ENCODE data around the gene CCL19. TPM values are rescaled to one million over a fixed set of nuclear protein-coding genes. Genes with fewer than 3 reads are reported as not detected.

Gene CCL19
- total and polyA plus RNA-seq, 5 donors: 0.66 to 9.2 (median 5.7) TPM

DNA sequence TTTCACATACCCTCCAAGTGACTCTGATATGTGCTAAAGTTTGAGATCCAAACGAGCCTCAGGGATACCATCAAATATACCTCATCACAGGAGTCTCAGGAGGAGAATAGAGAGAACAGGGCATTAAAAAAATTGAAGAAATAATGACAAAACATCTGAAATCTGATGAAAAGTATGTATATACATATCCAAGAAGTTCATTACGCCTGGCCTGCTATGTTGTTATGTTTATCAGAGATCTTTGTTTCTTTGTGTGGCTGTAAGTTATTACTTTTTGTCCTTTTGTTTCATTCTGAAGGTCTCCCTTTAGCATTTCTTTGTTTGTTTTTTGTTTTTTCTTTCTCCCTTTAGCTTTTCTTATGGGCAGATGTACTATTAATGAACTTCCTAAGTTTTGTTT, 2.5 kb upstream of the CCL19 start:
- DNase-seq (no peak), ATAC-seq (no peak)
- no peaks in the 10 kb centered on the region for H3K27me3 ChIP-seq (ENCODE audit: control insufficient read depth, insufficient read depth)
- WGBS: 75% methylated on average over 2 of the region's 2 CpGs
- intact Hi-C loops (cut with DNase I): no loop called here
- no peak overlapping the region for H3K4me3 ChIP-seq (ENCODE audit: low read length)
- H3K4me1 ChIP-seq (ENCODE audit: control insufficient read depth, insufficient read depth, low read length): no peaks in the 10 kb centered on the region
- no peaks in the 10 kb centered on the region for H3K9me3 ChIP-seq (ENCODE audit: control insufficient read depth, low read length)
- no peak overlapping the region for H3K27ac ChIP-seq (ENCODE audit: low read length)

DNA sequence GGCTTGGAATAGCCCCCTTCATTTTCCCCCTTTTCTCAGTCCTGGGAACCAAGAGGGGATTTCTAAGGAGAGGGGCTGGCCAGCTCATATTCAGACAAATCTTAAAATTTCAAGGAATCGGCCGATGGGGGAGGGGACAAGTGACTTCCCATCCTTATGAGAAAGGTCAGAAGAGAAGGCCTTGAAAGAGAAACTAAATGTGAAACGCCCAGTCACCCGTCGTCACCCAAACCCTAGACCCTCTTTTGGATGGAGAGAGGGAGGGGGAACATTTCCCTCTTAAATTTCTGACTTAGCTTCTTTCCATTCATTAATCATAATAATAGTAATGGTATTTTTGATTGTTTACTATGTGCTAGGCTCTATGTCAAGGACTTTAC, 850 bp upstream of the CCL19 start:
- Histone ChIP-seq H3K27me3 (ENCODE audit: control insufficient read depth, insufficient read depth) (no peaks in the 10 kb centered on the region), H3K27ac (ENCODE audit: low read length) (no peak overlapping the region), H3K4me1 (ENCODE audit: control insufficient read depth, insufficient read depth, low read length) (no peaks in the 10 kb centered on the region), H3K9me3 (ENCODE audit: control insufficient read depth, low read length) (no peaks in the 10 kb centered on the region), H3K4me3 (ENCODE audit: low read length) (no peak overlapping the region)
- DNase-seq (no peak), ATAC-seq (no peak)
- intact Hi-C loops (cut with DNase I): no loop called here
- 76% methylated on average over 5 of the region's 5 CpGs for WGBS

DNA sequence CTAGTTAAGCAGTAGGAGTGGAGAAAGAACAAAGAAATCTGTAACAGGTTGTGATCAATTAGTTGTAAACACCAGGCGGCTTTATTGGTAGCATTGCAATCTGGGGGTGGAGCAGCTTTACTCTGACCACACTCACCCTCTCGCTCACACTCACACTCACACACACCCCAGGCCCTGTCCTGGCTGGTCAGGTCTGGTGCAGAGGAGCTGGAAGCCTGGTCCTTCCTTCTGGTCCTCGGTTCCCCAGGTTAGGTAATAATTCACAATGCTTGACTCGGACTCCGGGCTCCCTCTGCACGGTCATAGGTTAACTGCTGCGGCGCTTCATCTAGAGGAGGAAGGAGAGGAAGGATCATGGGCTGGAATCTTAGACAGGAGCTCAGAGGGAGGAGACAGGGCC, 1.6 kb downstream of the CCL19 start:
- H3K9me3 ChIP-seq (ENCODE audit: control insufficient read depth, low read length): no peaks in the 10 kb centered on the region
- no peaks in the 10 kb centered on the region for H3K4me1 ChIP-seq (ENCODE audit: control insufficient read depth, insufficient read depth, low read length)
- H3K27me3 ChIP-seq (ENCODE audit: control insufficient read depth, insufficient read depth): no peaks in the 10 kb centered on the region
- no peak overlapping the region for H3K4me3 ChIP-seq (ENCODE audit: low read length)
- DNase-seq: no peak
- intact Hi-C loops (cut with DNase I): no loop called here
- no peak overlapping the region for H3K27ac ChIP-seq (ENCODE audit: low read length)
- no peak for ATAC-seq
- WGBS: 89% methylated on average over 8 of the region's 8 CpGs

DNA sequence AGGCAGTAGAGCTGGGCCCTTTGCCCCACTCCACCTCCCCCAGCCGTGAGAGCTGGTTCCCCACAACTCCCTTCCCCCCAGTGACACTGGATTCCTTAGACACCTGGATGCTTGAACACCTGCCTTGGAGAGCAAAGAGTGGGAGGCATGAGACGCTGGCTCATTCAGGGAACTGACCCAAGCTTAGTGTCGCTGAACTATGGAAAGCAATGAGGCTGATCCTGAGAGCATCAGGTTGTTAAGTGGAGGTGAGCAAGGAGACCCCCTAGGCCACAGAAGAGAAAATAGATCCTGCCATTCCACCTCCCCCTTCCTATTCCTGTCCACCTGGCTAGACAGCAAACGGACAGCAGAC, 2.0 kb downstream of the CCL19 start:
- Histone ChIP-seq H3K4me3 (ENCODE audit: low read length) (no peak overlapping the region), H3K9me3 (ENCODE audit: control insufficient read depth, low read length) (no peaks in the 10 kb centered on the region), H3K27me3 (ENCODE audit: control insufficient read depth, insufficient read depth) (no peaks in the 10 kb centered on the region), H3K4me1 (ENCODE audit: control insufficient read depth, insufficient read depth, low read length) (no peaks in the 10 kb centered on the region), H3K27ac (ENCODE audit: low read length) (no peak overlapping the region)
- no peak for DNase-seq
- intact Hi-C loops (cut with DNase I): no loop called here
- ATAC-seq: no peak
- 87% methylated on average over 4 of the region's 4 CpGs for WGBS

- Histone ChIP-seq H3K9me3 (ENCODE audit: control insufficient read depth, low read length) (no peaks in the 10 kb centered on the region), H3K27me3 (ENCODE audit: control insufficient read depth, insufficient read depth) (no peaks in the 10 kb centered on the region), H3K4me3 (ENCODE audit: low read length) (no peak overlapping the region), H3K27ac (ENCODE audit: low read length) (no peak overlapping the region), H3K4me1 (ENCODE audit: control insufficient read depth, insufficient read depth, low read length) (no peaks in the 10 kb centered on the region)
- 73% methylated on average over 5 of the region's 5 CpGs for WGBS
- intact Hi-C loops (cut with DNase I): no loop called here
- ATAC-seq (no peak), DNase-seq (no peak)
These were observed 2.6 kb downstream of the CCL19 start for GRCh38 chr9:34688329-34689115.

GRCh38 chr9:34687276-34688030, 3.6 kb downstream of the CCL19 start:
- no peak overlapping the region for H3K4me3 ChIP-seq (ENCODE audit: low read length)
- no peaks in the 10 kb centered on the region for H3K4me1 ChIP-seq (ENCODE audit: control insufficient read depth, insufficient read depth, low read length)
- DNase-seq: no peak
- WGBS: 90% methylated on average over 10 of the region's 10 CpGs
- H3K9me3 ChIP-seq (ENCODE audit: control insufficient read depth, low read length): no peaks in the 10 kb centered on the region
- no peak for ATAC-seq
- no peaks in the 10 kb centered on the region for H3K27me3 ChIP-seq (ENCODE audit: control insufficient read depth, insufficient read depth)
- intact Hi-C loops (cut with DNase I): no loop called here
- H3K27ac ChIP-seq (ENCODE audit: low read length): no peak overlapping the region

DNA sequence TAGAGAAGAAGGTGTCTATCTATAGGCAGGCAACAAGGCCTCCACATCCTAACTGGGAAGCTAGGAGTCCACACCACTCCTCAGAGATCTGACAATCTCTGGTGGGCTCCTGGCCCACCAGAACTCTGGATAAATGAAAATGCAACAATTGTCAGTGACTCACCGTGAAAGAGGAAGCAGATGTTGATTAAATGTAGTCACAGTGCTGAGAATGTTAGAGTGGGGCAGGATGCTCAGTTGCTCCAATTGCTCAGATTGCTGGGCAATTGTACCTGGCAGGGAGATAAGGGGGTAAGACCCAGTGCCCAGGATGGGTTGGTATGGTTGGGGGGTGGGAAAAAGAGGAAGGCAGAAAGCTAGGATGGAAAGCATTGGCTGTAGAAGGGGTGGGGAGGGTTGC, 4.3 kb downstream of the CCL19 start:
- DNase-seq: no peak
- no peak overlapping the region for H3K27ac ChIP-seq (ENCODE audit: low read length)
- WGBS: 35% methylated on average over 1 of the region's 1 CpG

GRCh38 chr9:34686231-34686630, 4.8 kb downstream of the CCL19 start:
- intact Hi-C loops (cut with DNase I): no loop called here
- 64% methylated on average over 5 of the region's 5 CpGs for WGBS
- DNase-seq (peak; percentile 55 to 72 (median 66)), ATAC-seq (peak; percentile 53 to 66)
- Histone ChIP-seq H3K27ac (ENCODE audit: low read length) (no peak overlapping the region), H3K4me1 (ENCODE audit: control insufficient read depth, insufficient read depth, low read length) (no peaks in the 10 kb centered on the region), H3K27me3 (ENCODE audit: control insufficient read depth, insufficient read depth) (no peaks in the 10 kb centered on the region), H3K9me3 (ENCODE audit: control insufficient read depth, low read length) (no peaks in the 10 kb centered on the region), H3K4me3 (ENCODE audit: low read length) (no peak overlapping the region)

More for the DNA sequence above, 4.3 kb downstream of the CCL19 start:
- no peaks in the 10 kb centered on the region for H3K9me3 ChIP-seq (ENCODE audit: control insufficient read depth, low read length)
- no peaks in the 10 kb centered on the region for H3K27me3 ChIP-seq (ENCODE audit: control insufficient read depth, insufficient read depth)
- ATAC-seq: peak in 1 of 2 donors; percentile 9
- intact Hi-C loops (cut with DNase I): no loop called here
- no peak overlapping the region for H3K4me3 ChIP-seq (ENCODE audit: low read length)
- H3K4me1 ChIP-seq (ENCODE audit: control insufficient read depth, insufficient read depth, low read length): no peaks in the 10 kb centered on the region

GRCh38 chr9:34685591-34685990, 5.5 kb downstream of the CCL19 start:
- no peak for ATAC-seq
- Histone ChIP-seq H3K4me1 (ENCODE audit: control insufficient read depth, insufficient read depth, low read length) (no peaks in the 10 kb centered on the region), H3K27me3 (ENCODE audit: control insufficient read depth, insufficient read depth) (no peaks in the 10 kb centered on the region), H3K27ac (ENCODE audit: low read length) (no peak overlapping the region), H3K9me3 (ENCODE audit: control insufficient read depth, low read length) (no peaks in the 10 kb centered on the region), H3K4me3 (ENCODE audit: low read length) (no peak overlapping the region)
- 72% methylated on average over 4 of the region's 4 CpGs for whole genome bisulfite sequencing
- DNase-seq: no peak
- intact Hi-C loops (cut with DNase I): no loop called here

DNA sequence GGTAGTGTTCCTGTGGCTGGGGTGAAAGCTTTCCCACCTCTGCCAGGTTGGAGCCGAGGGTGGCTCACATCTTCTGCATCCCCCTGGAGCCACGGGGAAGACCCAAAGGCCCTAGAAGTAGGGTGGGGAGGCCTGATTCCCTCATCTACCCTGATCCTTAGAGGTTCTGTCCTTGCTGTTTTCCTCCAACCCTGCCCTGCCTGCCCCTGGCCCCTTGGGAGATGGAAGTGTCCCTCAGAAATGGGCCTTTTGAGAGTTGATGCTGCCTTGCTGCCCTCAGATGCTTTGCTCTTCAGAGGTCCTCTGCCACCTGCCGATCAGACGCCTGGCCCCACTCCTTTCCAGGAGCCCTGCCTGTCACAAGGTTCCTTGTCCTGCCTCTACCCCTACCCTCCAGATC, 6.3 kb downstream of the CCL19 start:
- 95% methylated on average over 4 of the region's 4 CpGs for WGBS

GRCh38 chr9:34684145-34684544, 6.9 kb downstream of the CCL19 start:
- DNase-seq: no peak
- H3K27ac ChIP-seq (ENCODE audit: low read length): no peak overlapping the region
- no peak for ATAC-seq
- H3K9me3 ChIP-seq (ENCODE audit: control insufficient read depth, low read length): no peaks in the 10 kb centered on the region
- H3K4me1 ChIP-seq (ENCODE audit: control insufficient read depth, insufficient read depth, low read length): no peaks in the 10 kb centered on the region
- WGBS: 91% methylated on average over 4 of the region's 4 CpGs
- intact Hi-C loops (cut with DNase I): no loop called here
- H3K4me3 ChIP-seq (ENCODE audit: low read length): no peak overlapping the region
- no peaks in the 10 kb centered on the region for H3K27me3 ChIP-seq (ENCODE audit: control insufficient read depth, insufficient read depth)

More for the DNA sequence above, 6.3 kb downstream of the CCL19 start:
- Histone ChIP-seq H3K27ac (ENCODE audit: low read length) (no peak overlapping the region), H3K4me1 (ENCODE audit: control insufficient read depth, insufficient read depth, low read length) (no peaks in the 10 kb centered on the region), H3K4me3 (ENCODE audit: low read length) (no peak overlapping the region), H3K9me3 (ENCODE audit: control insufficient read depth, low read length) (no peaks in the 10 kb centered on the region), H3K27me3 (ENCODE audit: control insufficient read depth, insufficient read depth) (no peaks in the 10 kb centered on the region)
- no peak for ATAC-seq
- intact Hi-C loops (cut with DNase I): no loop called here
- no peak for DNase-seq

All from right cardiac atrium (tissue), 5 donors.